HL-60/S4 treated with retinoic acid at 250 ng/mL for 4 days and 3 days (cell line): ENCODE results near the gene EDNRA.

Experiments used
- in situ Hi-C: fragments of 300-500 bp; cut with MboI; formaldehyde crosslinking; loops from 2 replicates; pipeline ENCODE4 v1.7.0; 2022; ENCODE audit warnings: low sequenced_read_pairs

EDNRA gene

GRCh38 chr4:147586637-147587036 lies 105.7 kb downstream of the EDNRA start:
- in situ Hi-C loops: no loop called here

- in situ Hi-C loops: no loop called here
Measured at GRCh38 chr4:147587041-147587440, 106.1 kb downstream of the EDNRA start.

DNA sequence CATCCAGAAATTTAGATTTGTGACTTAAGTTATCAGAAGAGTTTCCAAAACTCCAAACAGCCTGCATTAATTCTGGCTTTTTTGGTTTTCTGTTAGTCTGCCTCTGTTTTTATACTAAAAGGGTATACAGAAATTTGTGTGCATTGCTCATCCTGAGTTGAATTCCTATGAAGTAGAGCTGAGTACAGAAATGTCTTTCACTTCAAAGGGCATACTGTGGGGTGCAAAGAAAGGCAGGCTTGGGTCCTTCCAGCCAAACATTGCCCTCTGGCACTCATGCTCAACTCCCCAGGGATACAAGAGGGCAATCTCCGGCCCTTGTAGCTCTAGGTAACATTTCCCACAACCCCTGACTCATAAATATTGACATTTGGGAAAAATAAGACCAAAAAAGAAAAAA lies 108.7 kb downstream of the EDNRA start:
- in situ Hi-C loops: no loop called here

DNA sequence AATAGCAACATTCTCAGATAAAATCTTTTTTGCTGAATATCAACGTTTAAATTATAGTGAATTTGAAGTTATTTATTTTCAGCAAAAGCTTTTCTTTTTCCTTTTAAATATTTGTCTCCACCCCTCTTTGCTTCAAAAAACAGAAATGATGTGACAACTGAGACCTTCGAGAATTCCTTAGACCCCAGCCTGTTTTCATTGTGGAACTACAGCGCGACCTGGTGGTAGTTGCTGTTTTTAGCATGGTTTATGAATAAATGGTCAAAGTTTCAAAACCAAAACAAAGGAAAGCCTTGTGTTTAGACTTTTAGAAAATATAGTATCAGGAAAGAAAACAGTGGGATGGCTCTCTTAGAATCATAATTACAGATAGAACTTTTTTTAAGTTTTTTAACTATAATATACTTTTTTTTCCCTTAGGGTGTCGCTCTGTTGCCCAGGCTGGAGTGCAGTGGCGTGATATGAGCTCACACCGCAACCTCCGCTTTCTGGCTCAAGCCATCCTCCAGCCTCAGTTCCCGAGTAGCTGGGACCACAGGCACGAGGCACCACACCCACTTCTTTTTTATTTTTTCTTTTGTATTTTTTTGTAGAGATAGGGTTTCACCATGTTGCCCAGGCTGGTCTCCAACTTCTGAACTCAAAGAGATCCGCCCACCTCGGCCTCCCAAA lies 109.5 kb downstream of the EDNRA start:
- in situ Hi-C loops: no loop called here

- in situ Hi-C loops: no loop called here
Measured at GRCh38 chr4:147591106-147591505, 110.2 kb downstream of the EDNRA start.

DNA sequence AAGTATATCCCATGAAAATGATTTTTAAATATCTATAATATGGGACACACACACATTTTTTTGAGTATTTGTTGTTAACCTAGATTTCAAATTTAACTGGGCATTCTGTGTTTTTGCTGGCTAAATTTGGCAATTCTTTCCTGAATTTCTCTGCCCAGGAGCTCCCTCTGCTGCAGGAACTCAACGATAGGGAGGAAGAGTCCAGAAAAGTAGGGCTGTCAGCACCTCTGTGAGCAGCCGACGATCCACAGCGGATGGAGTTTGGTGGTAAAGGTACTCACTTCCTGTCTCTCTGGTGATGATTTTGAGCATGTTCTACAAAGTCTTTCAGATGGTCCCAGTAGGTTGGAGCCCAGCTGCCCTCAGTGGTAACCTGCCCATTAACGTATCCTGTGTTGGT lies 113.2 kb downstream of the EDNRA start:
- in situ Hi-C loops: no loop called here
